Fibroblast of lung (primary cell): ENCODE measurements around the gene KNDC1.

ENCODE experiments used
- EZH2 ChIP-seq: IDR thresholded peaks from 2 replicates; pipeline ENCODE4 v1.5.1; 2012; ENCODE audit warnings: low read length, control low read depth, mild to moderate bottlenecking; ENCODE audit errors: missing control alignments
- TF ChIP-seq, protein P1 (sequence below), 2 donors: IDR thresholded peaks in 1 of 2; conservative IDR thresholded peaks in 1 of 2; 1 replicate in 1 of 2; 2 replicates in 1 of 2; pipeline ENCODE4 v1.5.1; 2011 to 2012; ENCODE audit warnings: low read length in 2 of 2, control low read depth in 1 of 2, inconsistent platforms in 1 of 2, low read depth in 1 of 2, mild to moderate bottlenecking in 1 of 2

DNA sequence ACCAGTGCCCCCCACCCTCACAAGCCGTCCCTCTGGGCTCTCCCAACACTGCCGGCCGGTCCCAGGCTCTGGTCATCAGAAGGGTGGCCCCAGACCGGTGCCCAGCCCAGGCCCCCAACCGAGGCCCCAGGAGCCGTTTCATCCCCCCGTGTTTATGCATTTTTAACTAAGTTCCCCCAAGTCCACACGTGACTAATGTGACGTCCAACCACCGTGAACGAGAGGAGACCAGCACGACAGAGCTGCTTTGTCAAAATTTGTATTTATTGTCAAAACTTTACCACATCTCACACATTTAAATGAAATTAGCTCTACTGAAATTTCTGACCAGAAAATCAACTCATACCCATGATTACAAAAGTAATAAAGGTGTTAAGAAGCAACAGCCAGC, 86.2 kb downstream of the KNDC1 start:
- TF ChIP-seq, protein P1, sequence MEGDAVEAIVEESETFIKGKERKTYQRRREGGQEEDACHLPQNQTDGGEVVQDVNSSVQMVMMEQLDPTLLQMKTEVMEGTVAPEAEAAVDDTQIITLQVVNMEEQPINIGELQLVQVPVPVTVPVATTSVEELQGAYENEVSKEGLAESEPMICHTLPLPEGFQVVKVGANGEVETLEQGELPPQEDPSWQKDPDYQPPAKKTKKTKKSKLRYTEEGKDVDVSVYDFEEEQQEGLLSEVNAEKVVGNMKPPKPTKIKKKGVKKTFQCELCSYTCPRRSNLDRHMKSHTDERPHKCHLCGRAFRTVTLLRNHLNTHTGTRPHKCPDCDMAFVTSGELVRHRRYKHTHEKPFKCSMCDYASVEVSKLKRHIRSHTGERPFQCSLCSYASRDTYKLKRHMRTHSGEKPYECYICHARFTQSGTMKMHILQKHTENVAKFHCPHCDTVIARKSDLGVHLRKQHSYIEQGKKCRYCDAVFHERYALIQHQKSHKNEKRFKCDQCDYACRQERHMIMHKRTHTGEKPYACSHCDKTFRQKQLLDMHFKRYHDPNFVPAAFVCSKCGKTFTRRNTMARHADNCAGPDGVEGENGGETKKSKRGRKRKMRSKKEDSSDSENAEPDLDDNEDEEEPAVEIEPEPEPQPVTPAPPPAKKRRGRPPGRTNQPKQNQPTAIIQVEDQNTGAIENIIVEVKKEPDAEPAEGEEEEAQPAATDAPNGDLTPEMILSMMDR (conservative IDR thresholded peaks at IDR 0.05 in 1 of 2, IDR thresholded peaks at IDR 0.05 in 1 of 2; ENCODE audit: low read depth in 1 of 2, low read length in 2 of 2) = no peak
- TF ChIP-seq EZH2 = no peak
